Measurements from ENCODE around the gene LRIT1.

The LRIT1 gene

DNA sequence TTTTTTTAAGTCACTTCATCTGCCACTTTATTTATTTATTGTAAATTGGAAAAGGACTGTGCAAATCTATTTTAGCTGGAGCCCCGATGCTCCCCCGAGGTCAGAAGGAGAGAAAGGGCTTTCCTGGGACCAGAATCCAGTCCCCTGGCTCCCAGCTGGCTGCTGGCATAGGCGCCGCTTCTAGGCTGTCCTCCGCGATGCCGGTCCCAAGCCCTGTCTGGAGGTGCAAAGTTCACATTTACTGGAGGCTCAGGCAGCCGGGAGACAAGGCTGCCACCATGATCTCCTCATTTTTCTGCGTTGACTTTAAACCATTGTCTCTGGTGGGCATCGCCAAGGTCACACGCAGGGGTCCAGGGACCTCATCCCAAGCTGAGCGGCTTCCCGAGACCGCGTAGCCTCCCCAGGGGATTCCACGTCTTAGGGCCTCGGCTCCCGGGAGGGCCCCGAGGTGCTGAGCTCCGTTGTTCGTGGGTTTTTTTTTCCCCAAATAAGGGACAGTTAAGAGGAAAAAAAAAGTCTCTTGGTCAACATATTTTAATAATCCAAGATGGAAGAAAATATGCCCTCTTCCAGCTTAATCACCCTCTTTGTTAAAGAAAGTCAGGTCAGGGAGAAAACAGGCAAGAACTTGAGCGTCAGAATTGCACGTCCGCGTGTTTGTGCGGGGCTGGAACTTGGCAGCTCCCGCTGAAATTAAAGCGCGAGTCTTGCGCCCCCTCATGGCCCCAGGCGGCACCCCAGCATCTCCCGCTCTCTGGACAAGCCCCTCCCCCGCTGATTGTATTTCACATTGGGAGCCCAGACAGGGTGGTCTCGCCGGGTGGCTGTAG, 15.4 kb upstream of the LRIT1 start:
- H3K4me3 ChIP-seq (ENCODE audit: low read depth, low read length) = no peak overlapping the region
- TF ChIP-seq, protein P1, sequence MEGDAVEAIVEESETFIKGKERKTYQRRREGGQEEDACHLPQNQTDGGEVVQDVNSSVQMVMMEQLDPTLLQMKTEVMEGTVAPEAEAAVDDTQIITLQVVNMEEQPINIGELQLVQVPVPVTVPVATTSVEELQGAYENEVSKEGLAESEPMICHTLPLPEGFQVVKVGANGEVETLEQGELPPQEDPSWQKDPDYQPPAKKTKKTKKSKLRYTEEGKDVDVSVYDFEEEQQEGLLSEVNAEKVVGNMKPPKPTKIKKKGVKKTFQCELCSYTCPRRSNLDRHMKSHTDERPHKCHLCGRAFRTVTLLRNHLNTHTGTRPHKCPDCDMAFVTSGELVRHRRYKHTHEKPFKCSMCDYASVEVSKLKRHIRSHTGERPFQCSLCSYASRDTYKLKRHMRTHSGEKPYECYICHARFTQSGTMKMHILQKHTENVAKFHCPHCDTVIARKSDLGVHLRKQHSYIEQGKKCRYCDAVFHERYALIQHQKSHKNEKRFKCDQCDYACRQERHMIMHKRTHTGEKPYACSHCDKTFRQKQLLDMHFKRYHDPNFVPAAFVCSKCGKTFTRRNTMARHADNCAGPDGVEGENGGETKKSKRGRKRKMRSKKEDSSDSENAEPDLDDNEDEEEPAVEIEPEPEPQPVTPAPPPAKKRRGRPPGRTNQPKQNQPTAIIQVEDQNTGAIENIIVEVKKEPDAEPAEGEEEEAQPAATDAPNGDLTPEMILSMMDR (IDR thresholded peaks at IDR 0.05; ENCODE audit: low read depth, low read length, missing control alignments) = peak; percentile 54
- no peak for DNase-seq (ENCODE audit: low read depth)
- in situ Hi-C loops (cut with HindIII; ENCODE audit: low sequenced_read_pairs) = loop anchor here (25.0 kb wide), 1 partner anchor 256 kb away; no protein-coding TSS in a partner anchor

DNA sequence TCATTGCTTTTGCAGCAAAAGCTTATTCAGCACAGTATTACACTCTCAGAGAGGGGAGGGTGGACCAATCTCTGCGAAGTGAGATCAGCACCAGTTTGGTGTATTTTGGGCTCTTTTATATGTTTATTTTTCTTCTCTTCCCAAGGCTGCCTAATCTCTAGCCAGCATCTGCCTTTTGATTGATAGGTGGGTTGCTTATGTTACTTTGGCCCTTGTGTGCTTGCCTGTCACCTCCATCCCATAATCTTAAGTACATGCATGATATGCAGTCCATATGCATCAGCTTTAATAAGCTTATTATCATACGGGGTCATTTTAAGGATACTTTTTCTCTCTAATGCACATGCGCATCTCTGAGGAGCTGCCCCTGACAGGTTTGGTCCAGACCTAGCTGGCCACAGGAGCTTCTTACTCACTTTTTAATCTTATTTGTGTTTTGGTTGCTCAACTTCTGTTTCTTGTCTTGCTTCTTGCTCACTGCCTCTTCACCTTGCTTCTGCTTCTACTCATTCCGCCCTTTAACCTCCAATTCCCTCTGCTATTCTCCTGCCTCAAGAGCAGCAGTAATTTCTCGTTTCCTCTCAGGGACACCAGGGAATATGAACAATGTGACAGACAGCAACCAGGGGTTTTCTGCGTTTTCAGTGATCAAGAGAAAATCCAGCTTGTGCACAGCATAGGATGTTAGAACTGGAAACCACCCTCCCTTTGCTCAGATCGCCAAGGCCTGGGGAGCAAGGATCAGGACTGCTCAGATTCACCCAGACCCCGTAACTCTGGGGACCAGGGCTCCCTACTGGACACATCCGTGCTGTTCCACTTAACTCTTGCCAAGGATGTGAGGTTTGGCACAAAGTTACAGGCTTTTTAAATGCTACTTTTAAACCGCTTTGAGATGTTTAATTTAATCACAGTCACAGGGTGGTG, 13.5 kb upstream of the LRIT1 start:
- H3K4me3 ChIP-seq (ENCODE audit: low read depth, low read length) = no peak overlapping the region
- in situ Hi-C loops (cut with HindIII; ENCODE audit: low sequenced_read_pairs) = loop anchor here (25.0 kb wide), 1 partner anchor 257 kb away; no protein-coding TSS in a partner anchor
- TF ChIP-seq, protein P1 (IDR thresholded peaks at IDR 0.05; ENCODE audit: low read depth, low read length, missing control alignments) = no peak
- no peak for DNase-seq (ENCODE audit: low read depth)

- DNase-seq (ENCODE audit: low read depth) = no peak
- in situ Hi-C loops (cut with HindIII; ENCODE audit: low sequenced_read_pairs) = no loop called here
- TF ChIP-seq, protein P1 (IDR thresholded peaks at IDR 0.05; ENCODE audit: low read depth, low read length, missing control alignments) = no peak
- no peak overlapping the region for H3K4me3 ChIP-seq (ENCODE audit: low read depth, low read length)
Observed at GRCh38 chr10:84248794-84249193, 7.4 kb upstream of the LRIT1 start.

DNA sequence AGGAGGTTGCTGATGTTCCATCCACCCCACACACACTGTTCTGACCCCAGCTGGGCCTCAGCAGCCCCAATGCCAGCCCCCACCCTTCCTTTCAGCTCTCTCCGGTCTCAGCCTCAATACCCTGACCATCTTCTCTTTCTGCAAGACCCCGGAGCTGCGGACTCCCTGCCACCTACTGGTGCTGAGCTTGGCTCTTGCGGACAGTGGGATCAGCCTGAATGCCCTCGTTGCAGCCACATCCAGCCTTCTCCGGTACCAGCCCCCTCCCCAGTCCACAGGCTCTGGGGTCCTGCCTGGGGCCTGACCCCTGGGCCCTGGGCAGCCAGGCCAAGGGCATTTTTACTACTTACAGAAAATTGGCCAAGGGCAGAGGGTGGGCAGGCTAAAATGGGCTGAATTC, 6.2 kb upstream of the LRIT1 start:
- DNase-seq (ENCODE audit: low read depth) = no peak
- in situ Hi-C loops (cut with HindIII; ENCODE audit: low sequenced_read_pairs) = no loop called here
- no peak overlapping the region for H3K4me3 ChIP-seq (ENCODE audit: low read depth, low read length)
- TF ChIP-seq, protein P1 (IDR thresholded peaks at IDR 0.05; ENCODE audit: low read depth, low read length, missing control alignments) = no peak

GRCh38 chr10:84244651-84245270, 3.4 kb upstream of the LRIT1 start, which contains the start of gene RGR:
TSS of gene RGR (plus strand) at chr10:84245053. CDS start at chr10:84245091, 38 bp downstream.
- no peak for DNase-seq (ENCODE audit: low read depth)
- TF ChIP-seq, protein P1 (IDR thresholded peaks at IDR 0.05; ENCODE audit: low read depth, low read length, missing control alignments) = no peak
- in situ Hi-C loops (cut with HindIII; ENCODE audit: low sequenced_read_pairs) = no loop called here
- no peak within 1 kb of the TSS for H3K4me3 ChIP-seq (ENCODE audit: low read depth, low read length)

GRCh38 chr10:84243759-84244158, 2.4 kb upstream of the LRIT1 start:
- no peak overlapping the region for H3K4me3 ChIP-seq (ENCODE audit: low read depth, low read length)
- in situ Hi-C loops (cut with HindIII; ENCODE audit: low sequenced_read_pairs) = no loop called here
- no peak for DNase-seq (ENCODE audit: low read depth)
- TF ChIP-seq, protein P1 (IDR thresholded peaks at IDR 0.05; ENCODE audit: low read depth, low read length, missing control alignments) = no peak
